Kidney epithelial cell (primary cell): ENCODE results near the gene ADARB1. TPM values are rescaled to one million over a fixed set of nuclear protein-coding genes. Genes with fewer than 3 reads are reported as not detected.

Experiments used
- DNase-seq: peaks from one replicate; pipeline ENCODE4 v3.0.0-alpha.2; 2010; ENCODE audit warnings: low read depth
- H3K27me3 ChIP-seq: 2 replicates; pipeline ENCODE4 v1.6.0; 2011; ENCODE audit warnings: low read length; ENCODE audit not compliant: control insufficient read depth, insufficient read depth
- H3K36me3 ChIP-seq: 2 replicates; pipeline ENCODE4 v1.5.1; 2011; ENCODE audit warnings: low read length; ENCODE audit not compliant: control insufficient read depth, insufficient read depth
- H3K4me3 ChIP-seq: 2 replicates; pipeline ENCODE4 v1.5.1; 2011; ENCODE audit warnings: low read depth, mild to moderate bottlenecking, control low read depth, low read length
- total RNA-seq: library from RNA; depleted of rRNA; stranded (reverse); fragments of >200 nt; gene quantifications from 2 replicates; pipeline ENCODE4 v1.2.3, GENCODE V29; 2015
- TF ChIP-seq, protein P1 (sequence below): IDR thresholded peaks from 2 replicates; pipeline ENCODE4 v1.5.1; 2011; ENCODE audit warnings: mild to moderate bottlenecking, moderate library complexity, low read length, control low read depth, inconsistent platforms; ENCODE audit not compliant: insufficient read depth, poor library complexity, severe bottlenecking

Gene ADARB1
- total RNA-seq, 1 donor from 2014 or later, result 6.9 TPM

DNA sequence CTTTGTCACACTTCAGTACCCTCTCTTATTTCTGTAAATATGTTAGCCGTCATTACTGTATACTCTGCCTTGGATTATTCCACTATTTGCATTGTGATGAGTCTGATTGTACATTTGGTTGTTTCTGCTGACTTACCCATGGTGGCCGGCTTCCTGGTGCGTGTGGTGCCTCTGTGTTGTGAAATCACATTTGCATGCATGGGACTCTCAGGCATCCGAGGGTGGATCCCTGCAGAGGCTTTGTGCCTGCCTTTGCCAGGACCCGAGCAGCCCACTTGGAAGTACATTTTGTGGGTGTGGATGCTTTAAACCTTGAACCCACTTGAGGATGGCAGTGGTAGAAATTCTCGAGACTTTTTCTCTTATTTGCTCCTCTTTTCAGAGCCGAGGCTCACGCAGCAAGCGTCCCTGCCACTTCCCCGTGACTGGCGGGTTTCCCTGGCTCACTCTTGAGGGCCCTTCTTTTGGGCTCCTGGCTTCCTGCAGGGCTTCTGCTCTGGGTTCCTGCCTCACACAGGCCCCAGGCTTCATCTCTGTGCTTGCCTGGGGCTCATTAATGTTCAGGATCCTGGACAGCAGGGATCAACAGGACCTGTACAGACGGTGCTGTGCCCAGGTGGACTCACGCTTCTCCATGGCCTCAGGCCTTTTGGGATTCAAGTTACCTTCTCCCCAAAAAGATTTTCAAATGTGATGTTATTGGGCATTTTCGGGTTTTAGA lies 176.7 kb downstream of the ADARB1 start:
- TF ChIP-seq, protein P1, sequence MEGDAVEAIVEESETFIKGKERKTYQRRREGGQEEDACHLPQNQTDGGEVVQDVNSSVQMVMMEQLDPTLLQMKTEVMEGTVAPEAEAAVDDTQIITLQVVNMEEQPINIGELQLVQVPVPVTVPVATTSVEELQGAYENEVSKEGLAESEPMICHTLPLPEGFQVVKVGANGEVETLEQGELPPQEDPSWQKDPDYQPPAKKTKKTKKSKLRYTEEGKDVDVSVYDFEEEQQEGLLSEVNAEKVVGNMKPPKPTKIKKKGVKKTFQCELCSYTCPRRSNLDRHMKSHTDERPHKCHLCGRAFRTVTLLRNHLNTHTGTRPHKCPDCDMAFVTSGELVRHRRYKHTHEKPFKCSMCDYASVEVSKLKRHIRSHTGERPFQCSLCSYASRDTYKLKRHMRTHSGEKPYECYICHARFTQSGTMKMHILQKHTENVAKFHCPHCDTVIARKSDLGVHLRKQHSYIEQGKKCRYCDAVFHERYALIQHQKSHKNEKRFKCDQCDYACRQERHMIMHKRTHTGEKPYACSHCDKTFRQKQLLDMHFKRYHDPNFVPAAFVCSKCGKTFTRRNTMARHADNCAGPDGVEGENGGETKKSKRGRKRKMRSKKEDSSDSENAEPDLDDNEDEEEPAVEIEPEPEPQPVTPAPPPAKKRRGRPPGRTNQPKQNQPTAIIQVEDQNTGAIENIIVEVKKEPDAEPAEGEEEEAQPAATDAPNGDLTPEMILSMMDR, result no peak
- H3K4me3 ChIP-seq, result no peak overlapping the region
- DNase-seq, result no peak
- H3K36me3 ChIP-seq, result no peaks in the 10 kb centered on the region
- peaks cover 27% of the 10 kb centered on the region for H3K27me3 ChIP-seq

GRCh38 chr21:45251635-45252447 lies 177.5 kb downstream of the ADARB1 start:
- no peak for DNase-seq
- Histone ChIP-seq H3K36me3 (no peaks in the 10 kb centered on the region), H3K27me3 (peaks cover 23% of the 10 kb centered on the region), H3K4me3 (no peak overlapping the region)
- TF ChIP-seq, protein P1, result no peak

GRCh38 chr21:45252448-45252925 lies 178.1 kb downstream of the ADARB1 start:
- Histone ChIP-seq H3K36me3 (no peaks in the 10 kb centered on the region), H3K27me3 (peaks cover 26% of the 10 kb centered on the region), H3K4me3 (no peak overlapping the region)
- TF ChIP-seq, protein P1, result no peak
- DNase-seq, result no peak

DNA sequence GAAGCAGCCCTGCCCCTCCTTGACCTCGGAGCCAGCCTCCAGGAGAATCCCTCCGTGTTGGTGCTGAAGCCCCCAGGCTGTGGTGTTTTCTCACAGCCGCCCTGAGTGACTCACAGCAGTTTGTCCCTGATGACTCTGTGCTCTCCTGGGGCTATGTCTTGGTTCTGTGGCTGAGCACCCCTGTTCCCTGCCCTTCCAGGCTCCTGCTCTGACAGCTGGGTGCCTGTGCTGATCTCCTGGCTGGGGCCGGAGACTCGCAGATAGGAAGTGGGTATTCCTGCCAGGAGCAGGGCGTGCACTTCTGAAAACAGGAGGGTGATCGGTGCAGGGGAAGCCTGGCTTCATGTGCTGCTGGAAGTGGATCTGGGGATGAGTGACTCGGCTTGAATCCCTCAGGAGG lies 178.8 kb downstream of the ADARB1 start:
- TF ChIP-seq, protein P1, result no peak
- Histone ChIP-seq H3K27me3 (peaks cover 33% of the 10 kb centered on the region), H3K4me3 (no peak overlapping the region), H3K36me3 (no peaks in the 10 kb centered on the region)
- no peak for DNase-seq

- Histone ChIP-seq H3K36me3 (no peaks in the 10 kb centered on the region), H3K4me3 (no peak overlapping the region), H3K27me3 (peaks cover 34% of the 10 kb centered on the region)
- TF ChIP-seq, protein P1, result no peak
- DNase-seq, result no peak
These were observed 179.5 kb downstream of the ADARB1 start for GRCh38 chr21:45253633-45254459.
